OCI-LY3 (cell line): ENCODE measurements around the gene RNASE4.

Source experiments
- CTCF ChIP-seq: fragments of 200-600, 300-600 bp; sonication (generic); IDR thresholded peaks from 2 replicates; pipeline ENCODE4 v1.5.1; 2014; ENCODE audit warnings: antibody characterized with exemption, low read length, low read depth
- EZH2phosphoT487 ChIP-seq: fragments of 200-600 bp; shearing (Covaris generic); IDR thresholded peaks from 2 replicates; pipeline ENCODE4 v1.6.1; 2018; ENCODE audit warnings: antibody characterized with exemption, mixed run types, low read depth

- no peak for TF ChIP-seq CTCF
- TF ChIP-seq EZH2phosphoT487 = no peak
Observed at GRCh38 chr14:20743556-20743955, 59.2 kb downstream of the RNASE4 start.
